Gastrocnemius medialis (tissue), 4 donors: Measurements from ENCODE around the gene FSTL1.

Experiments used
- POLR2A ChIP-seq, 2 donors: fragments of 450-650 bp; IDR thresholded peaks; one replicate each; pipeline ENCODE4 v1.6.1; 2017; ENCODE audit warnings: antibody characterized with exemption in 2 of 2, mild to moderate bottlenecking in 2 of 2, moderate library complexity in 2 of 2
- TF ChIP-seq, protein P1 (sequence below), 5 experiments: fragments of 450-650 bp in 3 of 5; fragments of 200-600 bp in 2 of 5; sonication (generic) in 2 of 5; IDR thresholded peaks in 4 of 5; conservative IDR thresholded peaks in 1 of 5; 1 replicate in 4 of 5; 2 replicates in 1 of 5; pipeline ENCODE4 v1.5.1; 2016 to 2019; ENCODE audit warnings: antibody characterized with exemption in 5 of 5, mild to moderate bottlenecking in 3 of 5, moderate library complexity in 3 of 5

DNA sequence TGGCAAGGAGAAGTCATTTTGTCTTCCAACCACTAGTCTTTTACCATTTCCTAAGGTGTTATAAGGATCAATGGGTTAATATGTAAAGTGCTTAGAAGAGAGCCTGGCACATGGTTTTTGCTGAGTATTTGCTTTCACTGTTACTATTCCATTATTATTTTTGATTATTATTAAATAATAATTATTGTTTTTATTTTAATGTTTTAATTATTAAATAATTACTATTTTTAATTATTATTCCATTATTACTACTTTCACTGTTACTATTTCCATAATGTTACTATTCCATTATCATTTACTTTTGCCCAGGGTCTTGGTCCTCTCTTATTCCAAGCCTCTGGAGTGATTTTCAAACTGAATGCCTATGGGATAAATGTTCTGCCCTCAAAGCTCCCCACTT is 48.5 kb downstream of the FSTL1 start:
- TF ChIP-seq, protein P1, sequence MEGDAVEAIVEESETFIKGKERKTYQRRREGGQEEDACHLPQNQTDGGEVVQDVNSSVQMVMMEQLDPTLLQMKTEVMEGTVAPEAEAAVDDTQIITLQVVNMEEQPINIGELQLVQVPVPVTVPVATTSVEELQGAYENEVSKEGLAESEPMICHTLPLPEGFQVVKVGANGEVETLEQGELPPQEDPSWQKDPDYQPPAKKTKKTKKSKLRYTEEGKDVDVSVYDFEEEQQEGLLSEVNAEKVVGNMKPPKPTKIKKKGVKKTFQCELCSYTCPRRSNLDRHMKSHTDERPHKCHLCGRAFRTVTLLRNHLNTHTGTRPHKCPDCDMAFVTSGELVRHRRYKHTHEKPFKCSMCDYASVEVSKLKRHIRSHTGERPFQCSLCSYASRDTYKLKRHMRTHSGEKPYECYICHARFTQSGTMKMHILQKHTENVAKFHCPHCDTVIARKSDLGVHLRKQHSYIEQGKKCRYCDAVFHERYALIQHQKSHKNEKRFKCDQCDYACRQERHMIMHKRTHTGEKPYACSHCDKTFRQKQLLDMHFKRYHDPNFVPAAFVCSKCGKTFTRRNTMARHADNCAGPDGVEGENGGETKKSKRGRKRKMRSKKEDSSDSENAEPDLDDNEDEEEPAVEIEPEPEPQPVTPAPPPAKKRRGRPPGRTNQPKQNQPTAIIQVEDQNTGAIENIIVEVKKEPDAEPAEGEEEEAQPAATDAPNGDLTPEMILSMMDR (IDR thresholded peaks at IDR 0.05 in 4 of 5, conservative IDR thresholded peaks at IDR 0.05 in 1 of 5), result no peak
- no peak for TF ChIP-seq POLR2A (IDR thresholded peaks at IDR 0.05)
